DND-41 (cell line): ENCODE measurements around the gene MFGE8.

ENCODE experiments used
- ATAC-seq: fragments of 200-7000 bp; cut with Tn5 transposase; 3 replicates; pipeline ENCODE4 v1.9.1; 2021; ENCODE audit warnings: low read depth; ENCODE audit not compliant: insufficient read depth
- DNase-seq: peaks from one replicate; pipeline ENCODE4 v3.0.0-alpha.2; 2020
- H2AFZ ChIP-seq: 2 replicates; pipeline ENCODE4 v1.6.0; 2012; ENCODE audit warnings: low read depth, low read length
- H3K27ac ChIP-seq: 2 replicates; pipeline ENCODE4 v1.5.1; 2012; ENCODE audit warnings: low read length, inconsistent platforms
- H3K27me3 ChIP-seq: fragments of 200-600 bp; sonication (generic); 2 replicates; pipeline ENCODE4 v1.6.0; 2012; ENCODE audit warnings: low read length, mild to moderate bottlenecking, inconsistent platforms; ENCODE audit not compliant: insufficient read depth, poor library complexity
- H3K36me3 ChIP-seq: 2 replicates; pipeline ENCODE4 v1.5.1; 2012; ENCODE audit warnings: low read length, inconsistent platforms; ENCODE audit not compliant: insufficient read depth
- H3K4me1 ChIP-seq: 2 replicates; pipeline ENCODE4 v1.5.1; 2012; ENCODE audit warnings: mild to moderate bottlenecking, low read length; ENCODE audit not compliant: insufficient read depth
- H3K4me2 ChIP-seq: 2 replicates; pipeline ENCODE4 v1.6.0; 2012; ENCODE audit warnings: mild to moderate bottlenecking, moderate library complexity, low read length, inconsistent platforms; ENCODE audit not compliant: insufficient read depth
- H3K4me3 ChIP-seq, 2 experiments: fragments of 200-600 bp in 1 of 2; shearing (Covaris generic) in 1 of 2; 2 replicates each; pipeline ENCODE4 v1.5.1; 2012 to 2016; ENCODE audit warnings: inconsistent platforms in 2 of 2, low read length in 2 of 2, mild to moderate bottlenecking in 2 of 2, low read depth in 1 of 2, moderate library complexity in 1 of 2
- H3K79me2 ChIP-seq: 2 replicates; pipeline ENCODE4 v1.6.0; 2012; ENCODE audit warnings: low read length, inconsistent platforms; ENCODE audit not compliant: insufficient read depth
- H3K9ac ChIP-seq: 2 replicates; pipeline ENCODE4 v1.6.0; 2012; ENCODE audit warnings: low read depth, mild to moderate bottlenecking, inconsistent platforms, low read length, moderate library complexity
- H3K9me3 ChIP-seq: 2 replicates; pipeline ENCODE4 v1.5.1; 2012; ENCODE audit warnings: low read length, moderate library complexity, mild to moderate bottlenecking, inconsistent platforms; ENCODE audit not compliant: insufficient read depth, severe bottlenecking
- H4K20me1 ChIP-seq: 2 replicates; pipeline ENCODE4 v1.6.0; 2012; ENCODE audit warnings: low read length; ENCODE audit not compliant: insufficient read depth
- EZH2 ChIP-seq: IDR thresholded peaks from 3 replicates; pipeline ENCODE4 v1.6.1; 2012; ENCODE audit warnings: borderline replicate concordance, low read depth, mild to moderate bottlenecking, moderate library complexity, low read length, inconsistent platforms; ENCODE audit not compliant: severe bottlenecking
- TF ChIP-seq, protein P1 (sequence below): IDR thresholded peaks from 2 replicates; pipeline ENCODE4 v1.5.1; 2012; ENCODE audit warnings: borderline replicate concordance, low read length, moderate library complexity, mild to moderate bottlenecking; ENCODE audit not compliant: poor library complexity, severe bottlenecking; ENCODE audit errors: extremely low read depth

MFGE8 gene

DNA sequence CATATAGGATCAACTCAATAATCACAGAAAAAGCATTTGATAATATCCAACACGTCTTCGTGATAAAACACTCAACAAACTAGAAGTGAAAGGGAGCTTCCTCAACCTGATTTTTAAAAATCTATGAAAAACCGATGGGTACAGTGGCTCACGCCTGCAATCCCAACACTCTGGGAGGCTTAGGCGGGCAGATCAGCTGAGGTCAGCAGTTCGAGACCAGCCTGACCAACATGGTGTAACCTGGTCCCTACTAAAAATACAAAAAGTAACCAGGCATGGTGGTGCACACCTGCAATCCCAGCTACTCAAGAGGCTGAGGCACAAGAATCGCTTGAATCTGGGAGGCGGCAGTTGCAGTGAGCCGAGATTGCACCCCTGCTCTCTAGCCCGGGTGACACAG, 2.2 kb upstream of the MFGE8 start:
- Histone ChIP-seq H4K20me1 (peaks cover 10% of the 10 kb centered on the region; the same call in 1 of the 2 replicates), H3K27me3 (no peaks in the 10 kb centered on the region), H3K4me3 (no peak overlapping the region), H3K9me3 (no peaks in the 10 kb centered on the region), H3K36me3 (peaks cover 18% of the 10 kb centered on the region), H3K9ac (no peak overlapping the region), H3K4me1 (peaks cover 31% of the 10 kb centered on the region), H3K27ac (no peak overlapping the region), H3K79me2 (peaks cover 26% of the 10 kb centered on the region), H2AFZ (no peak overlapping the region), H3K4me2 (no peak overlapping the region)
- DNase-seq: no peak
- ATAC-seq: no peak
- TF ChIP-seq, protein P1, sequence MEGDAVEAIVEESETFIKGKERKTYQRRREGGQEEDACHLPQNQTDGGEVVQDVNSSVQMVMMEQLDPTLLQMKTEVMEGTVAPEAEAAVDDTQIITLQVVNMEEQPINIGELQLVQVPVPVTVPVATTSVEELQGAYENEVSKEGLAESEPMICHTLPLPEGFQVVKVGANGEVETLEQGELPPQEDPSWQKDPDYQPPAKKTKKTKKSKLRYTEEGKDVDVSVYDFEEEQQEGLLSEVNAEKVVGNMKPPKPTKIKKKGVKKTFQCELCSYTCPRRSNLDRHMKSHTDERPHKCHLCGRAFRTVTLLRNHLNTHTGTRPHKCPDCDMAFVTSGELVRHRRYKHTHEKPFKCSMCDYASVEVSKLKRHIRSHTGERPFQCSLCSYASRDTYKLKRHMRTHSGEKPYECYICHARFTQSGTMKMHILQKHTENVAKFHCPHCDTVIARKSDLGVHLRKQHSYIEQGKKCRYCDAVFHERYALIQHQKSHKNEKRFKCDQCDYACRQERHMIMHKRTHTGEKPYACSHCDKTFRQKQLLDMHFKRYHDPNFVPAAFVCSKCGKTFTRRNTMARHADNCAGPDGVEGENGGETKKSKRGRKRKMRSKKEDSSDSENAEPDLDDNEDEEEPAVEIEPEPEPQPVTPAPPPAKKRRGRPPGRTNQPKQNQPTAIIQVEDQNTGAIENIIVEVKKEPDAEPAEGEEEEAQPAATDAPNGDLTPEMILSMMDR: no peak
- TF ChIP-seq EZH2: no peak

GRCh38 chr15:88913850-88914169, 631 bp upstream of the MFGE8 start:
- DNase-seq: no peak
- Histone ChIP-seq H3K9ac (peak overlapping the region; percentile 91), H3K79me2 (peaks cover 42% of the 10 kb centered on the region), H4K20me1 (peaks cover 22% of the 10 kb centered on the region; the same call in 1 of the 2 replicates), H2AFZ (peak overlapping the region; percentile 80), H3K4me3 (peak overlapping the region; percentile 73 to 87; a peak in 3 of 4 replicates), H3K4me1 (peaks cover 47% of the 10 kb centered on the region), H3K27me3 (no peaks in the 10 kb centered on the region), H3K27ac (peak overlapping the region; percentile 93), H3K4me2 (peak overlapping the region; percentile 85), H3K9me3 (no peaks in the 10 kb centered on the region), H3K36me3 (peaks cover 34% of the 10 kb centered on the region)
- TF ChIP-seq, protein P1: no peak
- TF ChIP-seq EZH2: no peak
- no peak for ATAC-seq

- H3K79me2 ChIP-seq: peaks cover 51% of the 10 kb centered on the region
- H3K36me3 ChIP-seq: peaks cover 47% of the 10 kb centered on the region
- H3K9ac ChIP-seq: peak overlapping the region; percentile 91
- no peaks in the 10 kb centered on the region for H3K27me3 ChIP-seq
- H3K27ac ChIP-seq: peak overlapping the region; percentile 93
- peak overlapping the region; percentile 73 to 87 for H3K4me3 ChIP-seq
- TF ChIP-seq, protein P1: no peak
- TF ChIP-seq EZH2: no peak
- DNase-seq (no peak), ATAC-seq (no peak)
- H3K4me2 ChIP-seq: peak overlapping the region; percentile 85
- peak overlapping the region; percentile 80 for H2AFZ ChIP-seq
- H4K20me1 ChIP-seq: peaks cover 34% of the 10 kb centered on the region
- H3K4me1 ChIP-seq: peaks cover 56% of the 10 kb centered on the region
- no peaks in the 10 kb centered on the region for H3K9me3 ChIP-seq
These were observed 668 bp downstream of the MFGE8 start for GRCh38 chr15:88912500-88912921.

GRCh38 chr15:88911766-88912118, 1.4 kb downstream of the MFGE8 start:
- Histone ChIP-seq H3K36me3 (peaks cover 54% of the 10 kb centered on the region), H2AFZ (no peak overlapping the region), H3K4me2 (peak overlapping the region; percentile 85), H4K20me1 (peaks cover 41% of the 10 kb centered on the region), H3K4me3 (peak overlapping the region; percentile 73 to 87; a peak in 3 of 4 replicates), H3K27me3 (no peaks in the 10 kb centered on the region), H3K9ac (peak overlapping the region; percentile 91), H3K27ac (peak overlapping the region; percentile 93), H3K79me2 (peaks cover 51% of the 10 kb centered on the region), H3K4me1 (peaks cover 56% of the 10 kb centered on the region), H3K9me3 (no peaks in the 10 kb centered on the region)
- no peak for TF ChIP-seq EZH2
- TF ChIP-seq, protein P1: no peak
- DNase-seq (no peak), ATAC-seq (no peak)
